A673 (cell line): Measurements from ENCODE around the gene DSCAM.

Experiments
- EZH2 ChIP-seq: fragments of 200-600 bp; sonication (generic); IDR thresholded peaks from 2 replicates; pipeline ENCODE4 v1.6.1; 2017; ENCODE audit warnings: borderline replicate concordance, low read depth, mild to moderate bottlenecking, mixed read lengths, antibody characterized with exemption, low read length; ENCODE audit not compliant: poor library complexity, severe bottlenecking
- TF ChIP-seq, protein P1 (sequence below): fragments of 300-800, 200-600 bp; sonication (generic); conservative IDR thresholded peaks from 2 replicates; pipeline ENCODE4 v1.5.1; 2017; ENCODE audit warnings: low read depth, mild to moderate bottlenecking, antibody characterized with exemption, low read length, moderate library complexity, mixed read lengths

GRCh38 chr21:40049931-40050290 is 797.0 kb downstream of the DSCAM start:
- TF ChIP-seq, protein P1, sequence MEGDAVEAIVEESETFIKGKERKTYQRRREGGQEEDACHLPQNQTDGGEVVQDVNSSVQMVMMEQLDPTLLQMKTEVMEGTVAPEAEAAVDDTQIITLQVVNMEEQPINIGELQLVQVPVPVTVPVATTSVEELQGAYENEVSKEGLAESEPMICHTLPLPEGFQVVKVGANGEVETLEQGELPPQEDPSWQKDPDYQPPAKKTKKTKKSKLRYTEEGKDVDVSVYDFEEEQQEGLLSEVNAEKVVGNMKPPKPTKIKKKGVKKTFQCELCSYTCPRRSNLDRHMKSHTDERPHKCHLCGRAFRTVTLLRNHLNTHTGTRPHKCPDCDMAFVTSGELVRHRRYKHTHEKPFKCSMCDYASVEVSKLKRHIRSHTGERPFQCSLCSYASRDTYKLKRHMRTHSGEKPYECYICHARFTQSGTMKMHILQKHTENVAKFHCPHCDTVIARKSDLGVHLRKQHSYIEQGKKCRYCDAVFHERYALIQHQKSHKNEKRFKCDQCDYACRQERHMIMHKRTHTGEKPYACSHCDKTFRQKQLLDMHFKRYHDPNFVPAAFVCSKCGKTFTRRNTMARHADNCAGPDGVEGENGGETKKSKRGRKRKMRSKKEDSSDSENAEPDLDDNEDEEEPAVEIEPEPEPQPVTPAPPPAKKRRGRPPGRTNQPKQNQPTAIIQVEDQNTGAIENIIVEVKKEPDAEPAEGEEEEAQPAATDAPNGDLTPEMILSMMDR = no peak
- no peak for TF ChIP-seq EZH2
